Body of pancreas (tissue), 4 donors: ENCODE measurements around the gene TFCP2L1.

Source experiments
- POLR2A ChIP-seq, 3 donors: fragments of 450-650 bp; IDR thresholded peaks; one replicate each; pipeline ENCODE4 v1.6.1; 2016; ENCODE audit warnings: antibody characterized with exemption in 3 of 3, mild to moderate bottlenecking in 2 of 3
- TF ChIP-seq, protein P1 (sequence below), 7 experiments: fragments of 450-650 bp in 4 of 7; fragments of 200-600 bp in 3 of 7; sonication (generic) in 3 of 7; IDR thresholded peaks; one replicate each; pipeline ENCODE4 v1.5.1; 2016 to 2019; ENCODE audit warnings: antibody characterized with exemption in 7 of 7

DNA sequence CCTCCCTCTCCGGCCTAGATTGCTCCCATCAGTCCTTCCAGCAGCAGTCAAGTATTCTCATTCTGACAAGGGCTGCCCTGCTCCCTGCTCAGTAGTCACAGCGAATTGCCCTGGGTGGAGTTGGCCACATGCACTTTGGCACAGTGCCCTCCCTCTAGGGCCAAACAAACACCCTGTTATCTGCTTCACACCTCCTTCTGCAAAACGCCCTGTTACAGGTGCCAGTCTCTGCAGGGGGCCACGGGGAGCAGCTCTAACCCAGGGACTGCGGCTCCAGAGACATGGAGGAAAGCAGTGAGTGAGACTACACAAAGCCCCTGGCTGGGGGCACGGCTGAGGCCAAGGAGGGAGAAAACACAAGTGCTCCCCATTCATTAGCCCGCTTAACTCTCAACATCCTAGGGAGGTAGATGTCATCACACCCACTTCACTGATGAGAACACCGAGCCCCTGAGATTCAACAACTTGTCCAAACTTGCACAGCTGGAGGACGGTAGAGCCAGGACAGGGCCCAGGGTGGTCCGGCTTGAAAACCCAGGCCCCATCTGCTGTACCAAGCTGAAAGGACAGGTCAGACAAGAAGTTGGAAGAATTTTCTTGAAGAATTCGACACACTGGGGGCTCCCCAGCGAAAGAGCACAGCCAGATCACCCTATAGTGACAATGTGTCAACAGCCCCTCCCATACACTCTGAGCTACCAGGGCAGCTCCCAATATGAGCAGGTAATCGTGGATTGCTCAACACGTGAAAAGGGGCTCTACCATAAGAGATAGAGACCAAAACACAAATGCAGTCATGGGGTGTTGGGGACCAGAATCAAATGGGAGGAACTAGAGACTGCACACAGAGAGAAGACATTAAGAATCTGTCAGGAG lies 8.7 kb upstream of the TFCP2L1 start:
- TF ChIP-seq, protein P1, sequence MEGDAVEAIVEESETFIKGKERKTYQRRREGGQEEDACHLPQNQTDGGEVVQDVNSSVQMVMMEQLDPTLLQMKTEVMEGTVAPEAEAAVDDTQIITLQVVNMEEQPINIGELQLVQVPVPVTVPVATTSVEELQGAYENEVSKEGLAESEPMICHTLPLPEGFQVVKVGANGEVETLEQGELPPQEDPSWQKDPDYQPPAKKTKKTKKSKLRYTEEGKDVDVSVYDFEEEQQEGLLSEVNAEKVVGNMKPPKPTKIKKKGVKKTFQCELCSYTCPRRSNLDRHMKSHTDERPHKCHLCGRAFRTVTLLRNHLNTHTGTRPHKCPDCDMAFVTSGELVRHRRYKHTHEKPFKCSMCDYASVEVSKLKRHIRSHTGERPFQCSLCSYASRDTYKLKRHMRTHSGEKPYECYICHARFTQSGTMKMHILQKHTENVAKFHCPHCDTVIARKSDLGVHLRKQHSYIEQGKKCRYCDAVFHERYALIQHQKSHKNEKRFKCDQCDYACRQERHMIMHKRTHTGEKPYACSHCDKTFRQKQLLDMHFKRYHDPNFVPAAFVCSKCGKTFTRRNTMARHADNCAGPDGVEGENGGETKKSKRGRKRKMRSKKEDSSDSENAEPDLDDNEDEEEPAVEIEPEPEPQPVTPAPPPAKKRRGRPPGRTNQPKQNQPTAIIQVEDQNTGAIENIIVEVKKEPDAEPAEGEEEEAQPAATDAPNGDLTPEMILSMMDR (IDR thresholded peaks at IDR 0.05), result no peak
- TF ChIP-seq POLR2A (IDR thresholded peaks at IDR 0.05), result no peak
